Fibroblast of lung (primary cell): ENCODE data around the gene PSMB2.

Experiments used
- EZH2 ChIP-seq: IDR thresholded peaks from 2 replicates; pipeline ENCODE4 v1.5.1; 2012; ENCODE audit warnings: low read length, control low read depth, mild to moderate bottlenecking; ENCODE audit errors: missing control alignments
- TF ChIP-seq, protein P1 (sequence below), 2 donors: IDR thresholded peaks in 1 of 2; conservative IDR thresholded peaks in 1 of 2; 1 replicate in 1 of 2; 2 replicates in 1 of 2; pipeline ENCODE4 v1.5.1; 2011 to 2012; ENCODE audit warnings: low read length in 2 of 2, control low read depth in 1 of 2, inconsistent platforms in 1 of 2, low read depth in 1 of 2, mild to moderate bottlenecking in 1 of 2

- no peak for TF ChIP-seq EZH2
- TF ChIP-seq, protein P1, sequence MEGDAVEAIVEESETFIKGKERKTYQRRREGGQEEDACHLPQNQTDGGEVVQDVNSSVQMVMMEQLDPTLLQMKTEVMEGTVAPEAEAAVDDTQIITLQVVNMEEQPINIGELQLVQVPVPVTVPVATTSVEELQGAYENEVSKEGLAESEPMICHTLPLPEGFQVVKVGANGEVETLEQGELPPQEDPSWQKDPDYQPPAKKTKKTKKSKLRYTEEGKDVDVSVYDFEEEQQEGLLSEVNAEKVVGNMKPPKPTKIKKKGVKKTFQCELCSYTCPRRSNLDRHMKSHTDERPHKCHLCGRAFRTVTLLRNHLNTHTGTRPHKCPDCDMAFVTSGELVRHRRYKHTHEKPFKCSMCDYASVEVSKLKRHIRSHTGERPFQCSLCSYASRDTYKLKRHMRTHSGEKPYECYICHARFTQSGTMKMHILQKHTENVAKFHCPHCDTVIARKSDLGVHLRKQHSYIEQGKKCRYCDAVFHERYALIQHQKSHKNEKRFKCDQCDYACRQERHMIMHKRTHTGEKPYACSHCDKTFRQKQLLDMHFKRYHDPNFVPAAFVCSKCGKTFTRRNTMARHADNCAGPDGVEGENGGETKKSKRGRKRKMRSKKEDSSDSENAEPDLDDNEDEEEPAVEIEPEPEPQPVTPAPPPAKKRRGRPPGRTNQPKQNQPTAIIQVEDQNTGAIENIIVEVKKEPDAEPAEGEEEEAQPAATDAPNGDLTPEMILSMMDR (conservative IDR thresholded peaks at IDR 0.05 in 1 of 2, IDR thresholded peaks at IDR 0.05 in 1 of 2; ENCODE audit: low read depth in 1 of 2, low read length in 2 of 2), result no peak
Measured at GRCh38 chr1:35574125-35574654, 67.1 kb downstream of the PSMB2 start.
